IPS-18a (cell line): Measurements from ENCODE around the gene OMG.
"Not testable (repeated sequence)": the region's sequence is repeated elsewhere in the genome, so short reads cannot be mapped to it uniquely, and the experiment has no call there.

Experiments used
- H3K27ac ChIP-seq: one replicate; pipeline ENCODE4 v1.5.1; 2013; ENCODE audit warnings: low read length
- H3K27me3 ChIP-seq: one replicate; pipeline ENCODE4 v1.6.1; 2013; ENCODE audit warnings: mild to moderate bottlenecking, low read length; ENCODE audit not compliant: control insufficient read depth, insufficient read depth
- H3K36me3 ChIP-seq: one replicate; pipeline ENCODE4 v1.6.1; 2013; ENCODE audit warnings: low read depth, low read length; ENCODE audit not compliant: control insufficient read depth
- H3K4me1 ChIP-seq: one replicate; pipeline ENCODE4 v1.6.1; 2013; ENCODE audit warnings: low read depth, low read length; ENCODE audit not compliant: control insufficient read depth
- H3K4me3 ChIP-seq: one replicate; pipeline ENCODE4 v1.5.1; 2013; ENCODE audit warnings: low read length
- H3K9ac ChIP-seq: one replicate; pipeline ENCODE4 v1.6.1; 2013; ENCODE audit warnings: mild to moderate bottlenecking, low read length, moderate library complexity
- H3K9me3 ChIP-seq: one replicate; pipeline ENCODE4 v1.6.1; 2013; ENCODE audit warnings: low read depth, low read length; ENCODE audit not compliant: control insufficient read depth

The OMG gene

GRCh38 chr17:31299624-31300023 is 2.6 kb upstream of the OMG start:
- H3K4me1 ChIP-seq = no peaks in the 10 kb centered on the region
- H3K36me3 ChIP-seq = no peaks in the 10 kb centered on the region
- H3K27ac ChIP-seq = no peak overlapping the region
- no peak overlapping the region for H3K9ac ChIP-seq
- H3K4me3 ChIP-seq = no peak overlapping the region
- no peaks in the 10 kb centered on the region for H3K9me3 ChIP-seq
- H3K27me3 ChIP-seq = no peaks in the 10 kb centered on the region

GRCh38 chr17:31296142-31296541 is 897 bp downstream of the OMG start:
- Histone ChIP-seq H3K27ac (no peak overlapping the region), H3K36me3 (no peaks in the 10 kb centered on the region), H3K4me3 (no peak overlapping the region), H3K27me3 (no peaks in the 10 kb centered on the region), H3K4me1 (no peaks in the 10 kb centered on the region), H3K9me3 (no peaks in the 10 kb centered on the region), H3K9ac (no peak overlapping the region)

- Histone ChIP-seq H3K27me3 (no peaks in the 10 kb centered on the region), H3K9me3 (no peaks in the 10 kb centered on the region), H3K27ac (no peak overlapping the region), H3K9ac (no peak overlapping the region), H3K4me1 (no peaks in the 10 kb centered on the region), H3K36me3 (no peaks in the 10 kb centered on the region), H3K4me3 (no peak overlapping the region)
Observed at GRCh38 chr17:31295489-31295871, 1.6 kb downstream of the OMG start.

- Histone ChIP-seq H3K9me3 (no peaks in the 10 kb centered on the region), H3K36me3 (no peaks in the 10 kb centered on the region), H3K9ac (no peak overlapping the region), H3K27ac (no peak overlapping the region), H3K27me3 (no peaks in the 10 kb centered on the region), H3K4me3 (no peak overlapping the region), H3K4me1 (no peaks in the 10 kb centered on the region)
Observed at GRCh38 chr17:31294820-31295488, 2.1 kb downstream of the OMG start.

GRCh38 chr17:31294231-31294630 is 2.8 kb downstream of the OMG start:
- Histone ChIP-seq H3K9me3 (no peaks in the 10 kb centered on the region), H3K4me1 (no peaks in the 10 kb centered on the region), H3K27me3 (no peaks in the 10 kb centered on the region), H3K36me3 (no peaks in the 10 kb centered on the region), H3K4me3 (no peak overlapping the region), H3K9ac (no peak overlapping the region), H3K27ac (no peak overlapping the region)

- H3K9me3 ChIP-seq = no peaks in the 10 kb centered on the region
- H3K4me1 ChIP-seq = no peaks in the 10 kb centered on the region
- H3K27me3 ChIP-seq = no peaks in the 10 kb centered on the region
- H3K27ac ChIP-seq = no peak overlapping the region
- no peak overlapping the region for H3K4me3 ChIP-seq
- H3K36me3 ChIP-seq = no peaks in the 10 kb centered on the region
- no peak overlapping the region for H3K9ac ChIP-seq
Observed at GRCh38 chr17:31293581-31293980, 3.5 kb downstream of the OMG start.

GRCh38 chr17:31291820-31292219 is 5.2 kb downstream of the OMG start:
- Histone ChIP-seq H3K27ac (no peak overlapping the region), H3K27me3 (no peaks in the 10 kb centered on the region), H3K9ac (no peak overlapping the region), H3K9me3 (no peaks in the 10 kb centered on the region), H3K4me1 (no peaks in the 10 kb centered on the region), H3K4me3 (no peak overlapping the region), H3K36me3 (no peaks in the 10 kb centered on the region)

GRCh38 chr17:31289790-31290189 is 7.2 kb downstream of the OMG start:
- Histone ChIP-seq H3K9ac (no peak overlapping the region), H3K4me1 (no peaks in the 10 kb centered on the region), H3K9me3 (no peaks in the 10 kb centered on the region), H3K4me3 (no peak overlapping the region), H3K27ac (no peak overlapping the region), H3K27me3 (no peaks in the 10 kb centered on the region), H3K36me3 (no peaks in the 10 kb centered on the region)

GRCh38 chr17:31287932-31288331 is 9.1 kb downstream of the OMG start:
- H3K36me3 ChIP-seq, H3K27me3 ChIP-seq, H3K4me3 ChIP-seq, H3K4me1 ChIP-seq, H3K27ac ChIP-seq, H3K9me3 ChIP-seq, H3K9ac ChIP-seq: not testable (repeated sequence)

- Histone ChIP-seq H3K27ac (no peak overlapping the region), H3K9me3 (no peaks in the 10 kb centered on the region)
Observed at GRCh38 chr17:31286587-31286986, 10.5 kb downstream of the OMG start.

GRCh38 chr17:31283841-31284240 is 13.2 kb downstream of the OMG start:
- no peak overlapping the region for H3K4me3 ChIP-seq
- H3K9ac ChIP-seq = no peak overlapping the region
- no peak overlapping the region for H3K27ac ChIP-seq
- no peaks in the 10 kb centered on the region for H3K9me3 ChIP-seq
- H3K27me3 ChIP-seq = no peaks in the 10 kb centered on the region
- peaks cover 4% of the 10 kb centered on the region for H3K36me3 ChIP-seq
- peaks cover 11% of the 10 kb centered on the region for H3K4me1 ChIP-seq

More at GRCh38 chr17:31286587-31286986, 10.5 kb downstream of the OMG start:
- no peaks in the 10 kb centered on the region for H3K36me3 ChIP-seq
- no peak overlapping the region for H3K9ac ChIP-seq
- H3K27me3 ChIP-seq = no peaks in the 10 kb centered on the region
- no peaks in the 10 kb centered on the region for H3K4me1 ChIP-seq
- H3K4me3 ChIP-seq = no peak overlapping the region

- Histone ChIP-seq H3K9me3 (no peaks in the 10 kb centered on the region), H3K9ac (no peak overlapping the region), H3K27ac (no peak overlapping the region), H3K36me3 (peaks cover 4% of the 10 kb centered on the region), H3K4me1 (peaks cover 12% of the 10 kb centered on the region), H3K4me3 (no peak overlapping the region), H3K27me3 (no peaks in the 10 kb centered on the region)
Observed at GRCh38 chr17:31281061-31281460, 16.0 kb downstream of the OMG start.
